BE2C (cell line): ENCODE measurements around the gene PDE1C.

Experiments used
- DNase-seq: peaks from one replicate; pipeline ENCODE4 v3.0.0-alpha.2; 2020
- H3K27me3 ChIP-seq: fragments of 250-450 bp; sonication (Bioruptor Pico); 2 replicates; pipeline ENCODE4 v1.5.1; 2020; ENCODE audit warnings: mild to moderate bottlenecking
- H3K36me3 ChIP-seq: fragments of 250-450 bp; sonication (Bioruptor Pico); 2 replicates; pipeline ENCODE4 v1.5.1; 2020; ENCODE audit warnings: mild to moderate bottlenecking
- H3K4me1 ChIP-seq: fragments of 250-450 bp; sonication (Bioruptor Pico); 2 replicates; pipeline ENCODE4 v1.5.1; 2020
- H3K4me3 ChIP-seq: 2 replicates; pipeline ENCODE4 v1.5.1; 2011; ENCODE audit warnings: low read depth, low read length
- H3K9me3 ChIP-seq: fragments of 250-450 bp; sonication (Bioruptor Pico); 2 replicates; pipeline ENCODE4 v1.5.1; 2020
- TF ChIP-seq, protein P1 (sequence below): IDR thresholded peaks from 2 replicates; pipeline ENCODE4 v1.5.1; 2012; ENCODE audit warnings: mild to moderate bottlenecking, low read depth, low read length

The PDE1C gene

GRCh38 chr7:31934551-31934950, 135.7 kb downstream of the PDE1C start:
- Histone ChIP-seq H3K9me3 (no peaks in the 10 kb centered on the region), H3K27me3 (no peaks in the 10 kb centered on the region), H3K36me3 (no peaks in the 10 kb centered on the region), H3K4me1 (no peaks in the 10 kb centered on the region), H3K4me3 (no peak overlapping the region)
- TF ChIP-seq, protein P1, sequence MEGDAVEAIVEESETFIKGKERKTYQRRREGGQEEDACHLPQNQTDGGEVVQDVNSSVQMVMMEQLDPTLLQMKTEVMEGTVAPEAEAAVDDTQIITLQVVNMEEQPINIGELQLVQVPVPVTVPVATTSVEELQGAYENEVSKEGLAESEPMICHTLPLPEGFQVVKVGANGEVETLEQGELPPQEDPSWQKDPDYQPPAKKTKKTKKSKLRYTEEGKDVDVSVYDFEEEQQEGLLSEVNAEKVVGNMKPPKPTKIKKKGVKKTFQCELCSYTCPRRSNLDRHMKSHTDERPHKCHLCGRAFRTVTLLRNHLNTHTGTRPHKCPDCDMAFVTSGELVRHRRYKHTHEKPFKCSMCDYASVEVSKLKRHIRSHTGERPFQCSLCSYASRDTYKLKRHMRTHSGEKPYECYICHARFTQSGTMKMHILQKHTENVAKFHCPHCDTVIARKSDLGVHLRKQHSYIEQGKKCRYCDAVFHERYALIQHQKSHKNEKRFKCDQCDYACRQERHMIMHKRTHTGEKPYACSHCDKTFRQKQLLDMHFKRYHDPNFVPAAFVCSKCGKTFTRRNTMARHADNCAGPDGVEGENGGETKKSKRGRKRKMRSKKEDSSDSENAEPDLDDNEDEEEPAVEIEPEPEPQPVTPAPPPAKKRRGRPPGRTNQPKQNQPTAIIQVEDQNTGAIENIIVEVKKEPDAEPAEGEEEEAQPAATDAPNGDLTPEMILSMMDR: no peak
- DNase-seq: no peak

- Histone ChIP-seq H3K27me3 (no peaks in the 10 kb centered on the region), H3K36me3 (no peaks in the 10 kb centered on the region), H3K4me3 (no peak overlapping the region), H3K4me1 (no peaks in the 10 kb centered on the region), H3K9me3 (no peaks in the 10 kb centered on the region)
- DNase-seq: no peak
- TF ChIP-seq, protein P1: no peak
Observed at GRCh38 chr7:31933481-31933880, 136.7 kb downstream of the PDE1C start.

- TF ChIP-seq, protein P1: no peak
- Histone ChIP-seq H3K4me1 (no peaks in the 10 kb centered on the region), H3K27me3 (no peaks in the 10 kb centered on the region), H3K9me3 (no peaks in the 10 kb centered on the region), H3K4me3 (no peak overlapping the region), H3K36me3 (no peaks in the 10 kb centered on the region)
- no peak for DNase-seq
Observed at GRCh38 chr7:31926991-31927584, 143.1 kb downstream of the PDE1C start.

- Histone ChIP-seq H3K36me3 (no peaks in the 10 kb centered on the region), H3K4me3 (no peak overlapping the region), H3K9me3 (no peaks in the 10 kb centered on the region), H3K27me3 (no peaks in the 10 kb centered on the region), H3K4me1 (no peaks in the 10 kb centered on the region)
- TF ChIP-seq, protein P1: no peak
- DNase-seq: no peak
Observed at GRCh38 chr7:31925753-31926454, 144.3 kb downstream of the PDE1C start.

DNA sequence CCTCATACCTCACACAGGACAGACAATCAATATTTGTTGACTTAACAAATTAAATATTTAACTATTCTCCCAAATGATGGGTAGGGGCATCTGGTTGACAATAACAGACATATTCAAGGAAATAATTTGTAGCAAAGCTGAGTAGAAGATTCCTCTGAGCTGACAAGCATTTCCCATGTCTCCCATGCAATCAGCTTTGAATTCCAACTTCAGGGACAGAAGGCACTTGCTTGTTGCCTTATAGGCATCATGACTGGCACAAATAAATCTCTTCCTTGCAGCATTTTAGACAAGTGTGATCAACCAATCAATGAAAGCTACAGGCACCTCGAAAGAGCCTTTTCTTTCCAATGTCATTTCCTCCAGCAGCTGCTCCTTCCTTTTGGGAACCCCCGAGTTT, 146.0 kb downstream of the PDE1C start:
- Histone ChIP-seq H3K4me3 (no peak overlapping the region), H3K27me3 (no peaks in the 10 kb centered on the region), H3K36me3 (no peaks in the 10 kb centered on the region), H3K9me3 (no peaks in the 10 kb centered on the region), H3K4me1 (no peaks in the 10 kb centered on the region)
- DNase-seq: no peak
- TF ChIP-seq, protein P1: no peak

DNA sequence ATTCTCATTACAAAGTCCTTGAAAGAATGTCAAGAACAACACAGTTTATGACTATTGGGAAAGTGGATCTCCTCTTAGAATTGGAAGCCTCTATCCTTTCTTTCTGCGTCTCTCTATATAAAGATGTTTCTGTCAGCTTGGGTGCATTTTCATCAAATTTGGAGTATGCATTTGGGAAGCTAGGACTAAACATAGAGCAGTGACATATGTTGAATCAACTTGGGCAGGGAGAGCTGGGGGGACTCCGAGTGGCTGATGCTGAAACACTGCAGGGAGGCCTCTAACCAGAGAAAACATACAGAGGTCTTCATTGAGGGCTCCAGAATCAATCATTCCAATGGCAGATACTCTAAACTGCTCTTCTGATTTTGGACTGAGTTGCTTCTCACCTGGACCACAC, 147.4 kb downstream of the PDE1C start:
- H3K27me3 ChIP-seq: no peaks in the 10 kb centered on the region
- H3K4me1 ChIP-seq: no peaks in the 10 kb centered on the region
- TF ChIP-seq, protein P1: no peak
- H3K36me3 ChIP-seq: no peaks in the 10 kb centered on the region
- DNase-seq: no peak
- H3K9me3 ChIP-seq: no peaks in the 10 kb centered on the region
- H3K4me3 ChIP-seq: no peak overlapping the region
